Uterus (tissue), 2 donors: ENCODE data around the gene ADIPOR2.

ENCODE experiments used
- POLR2A ChIP-seq, 2 donors: fragments of 450-650 bp; IDR thresholded peaks; one replicate each; pipeline ENCODE4 v1.6.1; 2016; ENCODE audit warnings: antibody characterized with exemption in 2 of 2, mild to moderate bottlenecking in 1 of 2, moderate library complexity in 1 of 2
- TF ChIP-seq, protein P1 (sequence below), 4 experiments: fragments of 200-600 bp in 2 of 4; fragments of 450-650 bp in 2 of 4; sonication (generic) in 2 of 4; IDR thresholded peaks; one replicate each; pipeline ENCODE4 v1.5.1; 2016 to 2019; ENCODE audit warnings: antibody characterized with exemption in 4 of 4, mild to moderate bottlenecking in 2 of 4, moderate library complexity in 1 of 4

- no peak for TF ChIP-seq POLR2A (IDR thresholded peaks at IDR 0.05)
- TF ChIP-seq, protein P1, sequence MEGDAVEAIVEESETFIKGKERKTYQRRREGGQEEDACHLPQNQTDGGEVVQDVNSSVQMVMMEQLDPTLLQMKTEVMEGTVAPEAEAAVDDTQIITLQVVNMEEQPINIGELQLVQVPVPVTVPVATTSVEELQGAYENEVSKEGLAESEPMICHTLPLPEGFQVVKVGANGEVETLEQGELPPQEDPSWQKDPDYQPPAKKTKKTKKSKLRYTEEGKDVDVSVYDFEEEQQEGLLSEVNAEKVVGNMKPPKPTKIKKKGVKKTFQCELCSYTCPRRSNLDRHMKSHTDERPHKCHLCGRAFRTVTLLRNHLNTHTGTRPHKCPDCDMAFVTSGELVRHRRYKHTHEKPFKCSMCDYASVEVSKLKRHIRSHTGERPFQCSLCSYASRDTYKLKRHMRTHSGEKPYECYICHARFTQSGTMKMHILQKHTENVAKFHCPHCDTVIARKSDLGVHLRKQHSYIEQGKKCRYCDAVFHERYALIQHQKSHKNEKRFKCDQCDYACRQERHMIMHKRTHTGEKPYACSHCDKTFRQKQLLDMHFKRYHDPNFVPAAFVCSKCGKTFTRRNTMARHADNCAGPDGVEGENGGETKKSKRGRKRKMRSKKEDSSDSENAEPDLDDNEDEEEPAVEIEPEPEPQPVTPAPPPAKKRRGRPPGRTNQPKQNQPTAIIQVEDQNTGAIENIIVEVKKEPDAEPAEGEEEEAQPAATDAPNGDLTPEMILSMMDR (IDR thresholded peaks at IDR 0.05) = no peak
Observed at GRCh38 chr12:1823237-1823636, 132.4 kb downstream of the ADIPOR2 start.
